Endothelial cell of umbilical vein (primary cell): Measurements from ENCODE around the gene AKTIP. TPM values are rescaled to one million over a fixed set of nuclear protein-coding genes. Genes with fewer than 3 reads are reported as not detected.

Experiments
- BruUV-seq: library from RNA; stranded (reverse); fragments of 400-500 nt; replicated peaks from 2 replicates; lab custom pipeline; 2021; lab: Mats Ljungman, UMichigan
- CTCF ChIA-PET: fragments of 300-600, 350-600 bp; sonication (Branson Sonifier 250); formaldehyde crosslinking; loops from one replicate; lab custom pipeline; 2021; ENCODE audit warnings: antibody characterized with exemption, inconsistent platforms; lab: Charles Lee
- POLR2A ChIA-PET: fragments of 300-600, 350-600 bp; sonication (Branson Sonifier 250); formaldehyde crosslinking; loops from one replicate; lab custom pipeline; 2021; ENCODE audit warnings: antibody characterized with exemption, inconsistent platforms; lab: Charles Lee
- DNase-seq: peaks from one replicate; pipeline ENCODE4 v3.0.0-alpha.2; 2011; ENCODE audit warnings: low read depth, low spot score
- FAIRE-seq: peaks from 2 replicates; lab custom pipeline; 2011; peaks lifted over from hg19 to GRCh38; lab: Jason Lieb, UNC
- H2AFZ ChIP-seq: 2 replicates; pipeline ENCODE4 v1.6.0; 2012; ENCODE audit warnings: low read depth, low read length, control low read depth, inconsistent platforms
- H3K27ac ChIP-seq: 2 replicates; pipeline ENCODE4 v1.5.1; 2011; ENCODE audit warnings: low read depth, mild to moderate bottlenecking, control low read depth, low read length, moderate library complexity; ENCODE audit not compliant: insufficient read depth
- H3K27me3 ChIP-seq, 2 experiments: 2 replicates each; pipeline versions ENCODE4 v1.6.0 to v1.6.1; 2011; ENCODE audit warnings: low read length in 2 of 2, mixed read lengths in 1 of 2; ENCODE audit not compliant: control insufficient read depth in 2 of 2, insufficient read depth in 2 of 2
- H3K36me3 ChIP-seq, 2 experiments: 2 replicates in 1 of 2; 3 replicates in 1 of 2; pipeline ENCODE4 v1.5.1; 2011; ENCODE audit warnings: low read length in 2 of 2, mild to moderate bottlenecking in 1 of 2, moderate library complexity in 1 of 2; ENCODE audit not compliant: control insufficient read depth in 2 of 2, insufficient read depth in 2 of 2; ENCODE audit errors: extremely low read depth in 1 of 2
- H3K4me1 ChIP-seq: 3 replicates; pipeline ENCODE4 v1.5.1; 2011; ENCODE audit warnings: mild to moderate bottlenecking, low read length; ENCODE audit not compliant: control insufficient read depth, insufficient read depth; ENCODE audit errors: extremely low read depth
- H3K4me2 ChIP-seq: 2 replicates; pipeline ENCODE4 v1.6.1; 2011; ENCODE audit warnings: low read length, control low read depth, mixed read lengths; ENCODE audit not compliant: insufficient read depth
- H3K4me3 ChIP-seq, 3 experiments: fragments of 200-600 bp in 1 of 3; sonication (generic), shearing (Covaris generic) in 1 of 3; replicated peaks in 1 of 3; 2 replicates each; pipeline ENCODE4 v1.5.1; 2011 to 2016; ENCODE audit warnings: control low read depth in 3 of 3, low read length in 3 of 3, mild to moderate bottlenecking in 2 of 3, inconsistent platforms in 1 of 3, low read depth in 1 of 3, moderate library complexity in 1 of 3; ENCODE audit not compliant: insufficient read depth in 1 of 3
- H3K79me2 ChIP-seq: 2 replicates; pipeline ENCODE4 v1.6.0; 2012; ENCODE audit warnings: low read length, inconsistent platforms; ENCODE audit not compliant: control insufficient read depth, insufficient read depth
- H3K9ac ChIP-seq: replicated peaks from 2 replicates; pipeline ENCODE3; 2011; ENCODE audit warnings: low read length, control low read depth; ENCODE audit not compliant: insufficient read depth; ENCODE audit errors: extremely low read depth
- H3K9me1 ChIP-seq: replicated peaks from 3 replicates; pipeline ENCODE4 v1.6.0; 2011; ENCODE audit warnings: mild to moderate bottlenecking, low read length; ENCODE audit not compliant: control insufficient read depth, insufficient read depth; ENCODE audit errors: extremely low read depth
- H3K9me3 ChIP-seq: replicated peaks from 2 replicates; pipeline ENCODE4 v1.5.1; 2012; ENCODE audit warnings: low read length, inconsistent platforms; ENCODE audit not compliant: control insufficient read depth, insufficient read depth
- H4K20me1 ChIP-seq: replicated peaks from 2 replicates; pipeline ENCODE3; 2011; ENCODE audit warnings: mild to moderate bottlenecking, low read length; ENCODE audit not compliant: control insufficient read depth, insufficient read depth; ENCODE audit errors: extremely low read depth
- CTCF ChIP-seq, 2 donors: IDR thresholded peaks; 1 replicate in 1 of 2; 2 replicates in 1 of 2; pipeline ENCODE4 v1.5.1; 2011; ENCODE audit warnings: low read length in 2 of 2, mild to moderate bottlenecking in 2 of 2, moderate library complexity in 2 of 2, control low read depth in 1 of 2, inconsistent platforms in 1 of 2, low read depth in 1 of 2; ENCODE audit not compliant: insufficient read depth in 1 of 2; ENCODE audit errors: extremely low read depth in 1 of 2
- EZH2 ChIP-seq: IDR thresholded peaks from 2 replicates; pipeline ENCODE4 v1.6.1; 2012; ENCODE audit warnings: borderline replicate concordance, low read depth, mild to moderate bottlenecking, moderate library complexity, low read length, inconsistent platforms; ENCODE audit not compliant: severe bottlenecking
- FOS ChIP-seq: IDR thresholded peaks from 2 replicates; pipeline ENCODE4 v1.6.1; 2011; ENCODE audit warnings: mild to moderate bottlenecking, low read length, moderate library complexity, borderline replicate concordance; ENCODE audit not compliant: insufficient read depth
- GATA2 ChIP-seq: IDR thresholded peaks from 2 replicates; pipeline ENCODE4 v1.7.0; 2011; ENCODE audit warnings: low read depth, mild to moderate bottlenecking, moderate library complexity, mixed read lengths, low read length; ENCODE audit not compliant: insufficient read length, insufficient read depth
- JUN ChIP-seq: IDR thresholded peaks from 2 replicates; pipeline ENCODE4 v1.6.1; 2011; ENCODE audit warnings: borderline replicate concordance, low read depth; ENCODE audit not compliant: insufficient read length, insufficient read depth
- MYC ChIP-seq: IDR thresholded peaks from one replicate; pipeline ENCODE4 v1.6.1; 2011; ENCODE audit warnings: mild to moderate bottlenecking, low read depth, low read length
- POLR2A ChIP-seq: IDR thresholded peaks from 2 replicates; pipeline ENCODE4 v1.6.1; 2012; ENCODE audit warnings: low read depth, mild to moderate bottlenecking, control low read depth, low read length
- POLR2AphosphoS5 ChIP-seq: IDR thresholded peaks from 2 replicates; pipeline ENCODE4 v1.6.1; 2012; ENCODE audit warnings: low read depth, mild to moderate bottlenecking, control low read depth, low read length, moderate library complexity; ENCODE audit not compliant: insufficient read depth
- dilution Hi-C: fragments of 300-500 bp; cut with MboI; formaldehyde crosslinking; loops from one replicate; pipeline ENCODE4 v1.15.0; 2019; ENCODE audit warnings: low sequenced_read_pairs; ENCODE audit not compliant: extremely low pct_ligation_motif_present
- intact Hi-C: fragments of 100-400 bp; cut with micrococcal nuclease; formaldehyde crosslinking; loops from one replicate; pipeline ENCODE4 v1.10.0; 2022
- polyA plus RNA-seq, 4 experiments: library from polyadenylated mRNA; depleted of rRNA in 3 of 4; stranded (reverse) in 3 of 4; unstranded in 1 of 4; fragments of >200 nt; gene quantifications; 2 replicates each; pipeline versions ENCODE4 v1.2.1 to v1.2.3, GENCODE V29; 2011 to 2012; ENCODE audit warnings: missing spikeins in 1 of 4
- total RNA-seq: library from RNA; stranded (reverse); gene quantifications from 2 replicates; pipeline ENCODE4 v1.2.3, GENCODE V29; 2021
- TF ChIP-seq, protein P1 (sequence below): IDR thresholded peaks from 2 replicates; pipeline ENCODE4 v1.6.1; 2011; ENCODE audit not compliant: insufficient read depth, insufficient read length

AKTIP gene
- total and polyA plus RNA-seq, 2 donors (not counting 3 experiments of a cell fraction or from before 2014, with no cell fraction given) = 25.1 to 32.7 TPM

DNA sequence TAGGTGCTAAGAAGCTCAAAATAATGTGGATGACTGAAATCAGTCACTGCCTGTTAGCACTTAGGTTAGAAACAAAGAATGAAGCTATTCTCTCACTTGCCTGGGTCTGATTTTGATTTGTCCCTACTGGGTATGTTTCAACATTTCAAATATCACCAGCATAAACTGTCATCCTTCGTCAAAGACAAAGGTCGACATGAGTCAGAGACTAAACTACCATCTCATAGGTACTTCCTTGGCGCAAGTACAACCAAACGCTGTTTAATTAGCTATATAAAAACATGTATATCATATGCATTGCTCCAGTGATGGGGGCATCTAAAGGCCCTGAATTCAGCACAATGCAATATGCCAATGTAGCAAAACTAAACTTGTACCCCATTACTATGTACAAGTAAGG, 4.0 kb downstream of the AKTIP start:
- Histone ChIP-seq H3K9ac (no peak overlapping the region), H3K27ac (no peak overlapping the region), H3K9me3 (no peaks in the 10 kb centered on the region), H4K20me1 (no peaks in the 10 kb centered on the region), H3K9me1 (no peaks in the 10 kb centered on the region), H3K36me3 (peaks cover 9 to 15% of the 10 kb centered on the region in 2 experiments), H3K4me3 (no peak overlapping the region), H2AFZ (no peak overlapping the region), H3K4me2 (no peak overlapping the region), H3K27me3 (no peaks in the 10 kb centered on the region), H3K79me2 (peaks cover 4% of the 10 kb centered on the region), H3K4me1 (peaks cover 14% of the 10 kb centered on the region)
- ChIA-PET POLR2A (no interaction called here), CTCF (no interaction called here)
- BruUV-seq = no TSS peak
- no peak for TF ChIP-seq GATA2
- TF ChIP-seq POLR2A = no peak
- TF ChIP-seq, protein P1, sequence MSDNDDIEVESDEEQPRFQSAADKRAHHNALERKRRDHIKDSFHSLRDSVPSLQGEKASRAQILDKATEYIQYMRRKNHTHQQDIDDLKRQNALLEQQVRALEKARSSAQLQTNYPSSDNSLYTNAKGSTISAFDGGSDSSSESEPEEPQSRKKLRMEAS = no peak
- TF ChIP-seq CTCF (IDR thresholded peaks at IDR 0.05; ENCODE audit: extremely low read depth in 1 of 2, insufficient read depth in 1 of 2, low read depth in 1 of 2, low read length in 2 of 2) = no peak
- no peak for TF ChIP-seq FOS
- TF ChIP-seq MYC = no peak
- TF ChIP-seq POLR2AphosphoS5 = no peak
- TF ChIP-seq JUN = no peak
- no peak for TF ChIP-seq EZH2
- dilution Hi-C loops = no loop called here
- intact Hi-C loops = no loop called here
- FAIRE-seq = no peak
- DNase-seq = no peak
